ENCODE data around the gene GTF3C4. TPM values are rescaled to one million over a fixed set of nuclear protein-coding genes. Genes with fewer than 3 reads are reported as not detected.

The GTF3C4 gene
- total RNA-seq, 1 experiment from 2014 or later, result 25.1 TPM

DNA sequence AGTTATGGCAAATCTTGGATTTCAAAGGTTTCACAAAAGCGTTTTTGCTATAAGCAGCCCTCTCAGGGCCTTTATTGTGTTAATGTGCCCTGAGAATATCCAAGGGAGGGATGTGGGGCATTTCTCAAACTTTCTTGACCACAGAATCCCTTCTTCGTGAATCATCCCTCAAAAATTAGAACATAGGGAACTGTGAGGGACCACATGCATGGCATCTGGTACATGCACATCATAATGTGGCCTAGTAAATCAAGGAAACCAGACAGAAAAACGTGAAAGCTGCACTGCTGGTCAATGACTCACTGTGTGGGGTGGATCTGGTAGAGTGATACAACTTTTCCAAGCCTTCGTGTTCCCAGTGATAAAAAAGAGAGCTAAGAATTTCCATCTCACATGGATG, 22.9 kb upstream of the GTF3C4 start:
- Histone ChIP-seq H3K27me3 (ENCODE audit: control insufficient read depth, insufficient read depth, low read length) (no peaks in the 10 kb centered on the region), H3K4me1 (ENCODE audit: control insufficient read depth, insufficient read depth, low read length) (no peaks in the 10 kb centered on the region), H3K36me3 (ENCODE audit: control insufficient read depth, insufficient read depth, low read length) (peaks cover 31% of the 10 kb centered on the region), H3K27ac (ENCODE audit: low read length) (no peak overlapping the region), H3K4me3 (ENCODE audit: low read depth in 2 of 2, low read length in 2 of 2) (no peak overlapping the region), H3K9me3 (ENCODE audit: control insufficient read depth, insufficient read depth, low read depth, low read length) (no peaks in the 10 kb centered on the region)
- BruUV-seq (replicated peaks), result no TSS peak
- TF ChIP-seq, protein P1, sequence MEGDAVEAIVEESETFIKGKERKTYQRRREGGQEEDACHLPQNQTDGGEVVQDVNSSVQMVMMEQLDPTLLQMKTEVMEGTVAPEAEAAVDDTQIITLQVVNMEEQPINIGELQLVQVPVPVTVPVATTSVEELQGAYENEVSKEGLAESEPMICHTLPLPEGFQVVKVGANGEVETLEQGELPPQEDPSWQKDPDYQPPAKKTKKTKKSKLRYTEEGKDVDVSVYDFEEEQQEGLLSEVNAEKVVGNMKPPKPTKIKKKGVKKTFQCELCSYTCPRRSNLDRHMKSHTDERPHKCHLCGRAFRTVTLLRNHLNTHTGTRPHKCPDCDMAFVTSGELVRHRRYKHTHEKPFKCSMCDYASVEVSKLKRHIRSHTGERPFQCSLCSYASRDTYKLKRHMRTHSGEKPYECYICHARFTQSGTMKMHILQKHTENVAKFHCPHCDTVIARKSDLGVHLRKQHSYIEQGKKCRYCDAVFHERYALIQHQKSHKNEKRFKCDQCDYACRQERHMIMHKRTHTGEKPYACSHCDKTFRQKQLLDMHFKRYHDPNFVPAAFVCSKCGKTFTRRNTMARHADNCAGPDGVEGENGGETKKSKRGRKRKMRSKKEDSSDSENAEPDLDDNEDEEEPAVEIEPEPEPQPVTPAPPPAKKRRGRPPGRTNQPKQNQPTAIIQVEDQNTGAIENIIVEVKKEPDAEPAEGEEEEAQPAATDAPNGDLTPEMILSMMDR (IDR thresholded peaks at IDR 0.05), result no peak
- no peak for DNase-seq (ENCODE audit: low read depth, low spot score)
- intact Hi-C loops (cut with micrococcal nuclease; ENCODE audit: unreplicated experiment) (no loop called here), in situ Hi-C loops (cut with HindIII; ENCODE audit: low pct_unique_long_range_greater_than_20kb, low sequenced_read_pairs) (no loop called here)
- ChIA-PET POLR2A (no interaction called here), CTCF (no interaction called here)
- no peak for ATAC-seq

- ChIA-PET POLR2A (no interaction called here), CTCF (no interaction called here)
- TF ChIP-seq POLR2AphosphoS5 (IDR thresholded peaks at IDR 0.05; ENCODE audit: low read depth, low read length) (no peak), REST (IDR thresholded peaks at IDR 0.05; ENCODE audit: insufficient read depth in 1 of 2, low read depth in 2 of 2, low read length in 1 of 2) (no peak), TCF7L2 (IDR thresholded peaks at IDR 0.05; ENCODE audit: low read depth, low read length) (no peak), SIN3A (IDR thresholded peaks at IDR 0.05; ENCODE audit: borderline replicate concordance, insufficient read depth, low read depth, low read length) (no peak)
- TF ChIP-seq, protein P1 (IDR thresholded peaks at IDR 0.05), result no peak
- ATAC-seq (no peak), DNase-seq (ENCODE audit: low read depth, low spot score) (no peak)
- Histone ChIP-seq H3K4me1 (ENCODE audit: control insufficient read depth, insufficient read depth, low read length) (no peaks in the 10 kb centered on the region), H3K36me3 (ENCODE audit: control insufficient read depth, insufficient read depth, low read length) (peaks cover 31% of the 10 kb centered on the region), H3K4me3 (ENCODE audit: low read depth in 2 of 2, low read length in 2 of 2) (no peak overlapping the region), H3K9me3 (ENCODE audit: control insufficient read depth, insufficient read depth, low read depth, low read length) (no peaks in the 10 kb centered on the region), H3K27ac (ENCODE audit: low read length) (no peak overlapping the region), H3K27me3 (ENCODE audit: control insufficient read depth, insufficient read depth, low read length) (no peaks in the 10 kb centered on the region)
- BruUV-seq (replicated peaks), result no TSS peak
- intact Hi-C loops (cut with micrococcal nuclease; ENCODE audit: unreplicated experiment), result no loop called here
- in situ Hi-C loops (cut with HindIII; ENCODE audit: low pct_unique_long_range_greater_than_20kb, low sequenced_read_pairs), result no loop called here
Observed at GRCh38 chr9:132647806-132648205, 22.5 kb upstream of the GTF3C4 start.

DNA sequence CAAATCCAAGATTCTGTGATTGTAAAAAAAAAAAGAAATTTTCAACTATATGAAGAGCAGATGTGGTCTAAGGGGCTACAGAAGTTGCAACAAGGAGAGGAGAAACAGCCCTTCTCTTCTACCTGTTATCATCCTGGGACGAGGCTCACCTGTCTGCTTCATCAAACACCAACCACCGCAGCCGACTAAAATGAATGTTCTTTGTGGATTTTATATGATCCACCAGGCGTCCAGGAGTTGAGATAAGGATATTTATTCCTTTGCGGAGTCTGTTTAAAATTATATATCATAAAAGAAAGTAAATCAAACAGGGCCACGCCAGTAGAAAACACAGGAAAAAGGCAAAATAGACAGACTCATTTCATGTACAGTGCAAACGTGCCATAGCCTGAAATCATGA, 22.0 kb upstream of the GTF3C4 start:
- DNase-seq (ENCODE audit: low read depth, low spot score) (no peak), ATAC-seq (no peak)
- intact Hi-C loops (cut with micrococcal nuclease; ENCODE audit: unreplicated experiment), result no loop called here
- in situ Hi-C loops (cut with HindIII; ENCODE audit: low pct_unique_long_range_greater_than_20kb, low sequenced_read_pairs), result no loop called here
- ChIA-PET CTCF (no interaction called here), POLR2A (no interaction called here)
- TF ChIP-seq TCF7L2 (IDR thresholded peaks at IDR 0.05; ENCODE audit: low read depth, low read length) (no peak), REST (IDR thresholded peaks at IDR 0.05; ENCODE audit: insufficient read depth in 1 of 2, low read depth in 2 of 2, low read length in 1 of 2) (no peak), SIN3A (IDR thresholded peaks at IDR 0.05; ENCODE audit: borderline replicate concordance, insufficient read depth, low read depth, low read length) (no peak), POLR2AphosphoS5 (IDR thresholded peaks at IDR 0.05; ENCODE audit: low read depth, low read length) (no peak)
- TF ChIP-seq, protein P1 (IDR thresholded peaks at IDR 0.05), result no peak
- peaks cover 31% of the 10 kb centered on the region for H3K36me3 ChIP-seq (ENCODE audit: control insufficient read depth, insufficient read depth, low read length)
- no peaks in the 10 kb centered on the region for H3K27me3 ChIP-seq (ENCODE audit: control insufficient read depth, insufficient read depth, low read length)
- H3K4me1 ChIP-seq (ENCODE audit: control insufficient read depth, insufficient read depth, low read length), result no peaks in the 10 kb centered on the region
- BruUV-seq (replicated peaks), result no TSS peak
- no peak overlapping the region for H3K27ac ChIP-seq (ENCODE audit: low read length)
- H3K9me3 ChIP-seq (ENCODE audit: control insufficient read depth, insufficient read depth, low read depth, low read length), result no peaks in the 10 kb centered on the region
- H3K4me3 ChIP-seq (ENCODE audit: low read depth in 2 of 2, low read length in 2 of 2), result no peak overlapping the region

All from Panc1 (cell line).